CD1c-positive myeloid dendritic cell (primary cell): ENCODE measurements around the gene OR11G2.
"Not testable (repeated sequence)": the region's sequence is repeated elsewhere in the genome, so short reads cannot be mapped to it uniquely, and the experiment has no call there.

Experiments used
- DNase-seq: peaks from one replicate; pipeline ENCODE4 v3.0.0-alpha.2; 2016; ENCODE audit errors: extremely low spot score

OR11G2 gene

DNA sequence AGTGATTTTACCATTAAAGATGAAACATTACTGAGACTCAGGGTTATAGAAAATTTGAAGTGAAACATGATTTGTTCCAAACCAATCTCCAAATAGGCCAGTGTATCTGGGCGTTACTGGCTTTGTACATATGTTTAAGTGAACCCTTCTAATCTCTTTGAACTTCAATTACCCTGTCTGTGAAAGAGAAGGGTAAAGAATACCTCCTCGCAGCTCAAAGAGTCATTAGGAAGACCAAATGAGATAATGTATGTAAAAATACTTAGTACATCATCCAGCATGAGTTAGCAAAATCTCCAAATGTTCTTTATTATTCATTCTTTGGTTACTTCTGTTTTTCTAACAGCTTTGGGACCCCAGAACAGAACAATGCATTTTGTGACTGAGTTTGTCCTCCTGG, 32.7 kb downstream of the OR11G2 start, which contains the start of gene OR11H6:
Gene OR11H6 (plus strand): TSS at position 301 of the 400 bp plus-strand sequence. CDS start 0 bp downstream, at position 301.
- no peak for DNase-seq

GRCh38 chr14:20228681-20229080, 38.0 kb downstream of the OR11G2 start, which contains the start of gene OR11H7:
TSS of gene OR11H7 (plus strand) at chr14:20228981.
- DNase-seq: no peak

GRCh38 chr14:20235415-20235814, 44.7 kb downstream of the OR11G2 start:
- not testable (repeated sequence) for DNase-seq

DNA sequence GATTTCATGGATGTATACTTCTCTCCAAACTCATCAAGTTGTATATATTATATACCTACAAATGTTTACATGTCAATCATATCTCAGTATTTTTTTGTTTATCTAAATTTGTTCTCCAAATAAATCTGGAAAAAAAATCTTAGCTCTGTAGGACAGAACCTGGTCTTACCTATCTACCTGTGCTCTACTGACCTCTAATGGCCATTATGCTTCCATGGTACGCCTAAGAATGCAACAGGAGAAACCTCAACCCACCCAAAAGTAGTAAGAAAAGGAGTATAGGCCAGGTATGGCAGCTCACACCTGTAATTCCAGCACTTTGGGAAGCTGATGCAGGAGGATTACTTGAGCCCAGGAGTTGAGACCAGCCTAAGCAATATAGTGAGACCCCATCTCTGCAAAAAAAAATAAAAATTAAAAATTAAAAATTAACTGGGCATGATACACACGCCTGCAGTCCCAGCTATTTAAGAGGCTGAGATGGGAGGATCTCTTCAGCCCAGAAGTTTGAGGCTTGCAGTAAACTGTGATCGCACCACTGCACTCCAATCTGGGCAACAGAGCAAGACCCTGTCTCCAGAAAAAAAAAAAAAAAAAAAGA, 57.0 kb downstream of the OR11G2 start:
- DNase-seq: no peak
